Measurements from ENCODE around the gene HABP4.

DNA sequence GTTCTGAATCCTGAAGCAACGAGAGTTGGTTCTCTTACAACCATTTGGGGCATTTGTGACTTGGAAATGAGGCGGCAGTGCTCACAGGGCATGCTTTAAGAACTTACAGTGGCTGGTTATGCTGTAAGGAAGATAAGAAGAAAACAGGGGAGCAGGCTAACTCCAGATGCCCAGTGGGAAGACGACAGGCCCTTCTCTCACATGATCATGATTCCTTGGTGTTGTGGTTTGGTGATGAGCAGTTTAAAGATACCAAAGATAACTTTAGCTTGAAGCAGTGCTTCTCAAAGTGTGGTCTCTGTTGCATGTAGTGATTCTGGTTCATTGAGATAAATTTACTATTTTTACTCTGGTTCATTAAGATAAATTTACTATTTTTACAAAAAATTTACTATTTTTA lies 2.6 kb upstream of the HABP4 start:
- TF ChIP-seq POLR2A (IDR thresholded peaks at IDR 0.05; ENCODE audit: low read length), result no peak
- TF ChIP-seq GATA1 (IDR thresholded peaks at IDR 0.05; ENCODE audit: low read depth, low read length), result no peak

Measured in erythroblast (primary cell).